A673 (cell line): ENCODE measurements around the gene B4GALNT1.
"Not testable (repeated sequence)": the region's sequence is repeated elsewhere in the genome, so short reads cannot be mapped to it uniquely, and the experiment has no call there.

Experiments used
- EZH2 ChIP-seq: fragments of 200-600 bp; sonication (generic); IDR thresholded peaks from 2 replicates; pipeline ENCODE4 v1.6.1; 2017; ENCODE audit warnings: borderline replicate concordance, low read depth, mild to moderate bottlenecking, mixed read lengths, antibody characterized with exemption, low read length; ENCODE audit not compliant: poor library complexity, severe bottlenecking
- TF ChIP-seq, protein P1 (sequence below): fragments of 300-800, 200-600 bp; sonication (generic); conservative IDR thresholded peaks from 2 replicates; pipeline ENCODE4 v1.5.1; 2017; ENCODE audit warnings: low read depth, mild to moderate bottlenecking, antibody characterized with exemption, low read length, moderate library complexity, mixed read lengths

DNA sequence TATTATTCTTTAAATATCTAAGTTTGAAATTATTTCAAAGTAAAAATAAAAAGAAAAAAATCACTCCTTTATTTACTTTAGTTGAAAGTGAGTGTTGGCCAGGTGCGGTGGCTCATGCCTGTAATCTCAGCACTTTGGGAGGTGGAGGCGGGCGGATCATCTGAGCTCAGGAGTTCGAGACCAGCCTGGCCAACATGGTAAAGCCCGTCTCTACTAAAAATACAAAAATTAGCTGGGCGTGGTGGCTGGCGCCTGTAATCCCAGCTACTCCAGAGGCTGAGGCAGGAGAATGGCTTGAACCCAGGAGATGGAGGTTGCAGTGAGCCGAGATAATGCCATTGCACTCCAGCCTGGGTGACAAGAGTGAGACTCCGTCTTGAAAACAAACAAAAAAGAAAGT is 3.7 kb upstream of the B4GALNT1 start:
- TF ChIP-seq, protein P1, sequence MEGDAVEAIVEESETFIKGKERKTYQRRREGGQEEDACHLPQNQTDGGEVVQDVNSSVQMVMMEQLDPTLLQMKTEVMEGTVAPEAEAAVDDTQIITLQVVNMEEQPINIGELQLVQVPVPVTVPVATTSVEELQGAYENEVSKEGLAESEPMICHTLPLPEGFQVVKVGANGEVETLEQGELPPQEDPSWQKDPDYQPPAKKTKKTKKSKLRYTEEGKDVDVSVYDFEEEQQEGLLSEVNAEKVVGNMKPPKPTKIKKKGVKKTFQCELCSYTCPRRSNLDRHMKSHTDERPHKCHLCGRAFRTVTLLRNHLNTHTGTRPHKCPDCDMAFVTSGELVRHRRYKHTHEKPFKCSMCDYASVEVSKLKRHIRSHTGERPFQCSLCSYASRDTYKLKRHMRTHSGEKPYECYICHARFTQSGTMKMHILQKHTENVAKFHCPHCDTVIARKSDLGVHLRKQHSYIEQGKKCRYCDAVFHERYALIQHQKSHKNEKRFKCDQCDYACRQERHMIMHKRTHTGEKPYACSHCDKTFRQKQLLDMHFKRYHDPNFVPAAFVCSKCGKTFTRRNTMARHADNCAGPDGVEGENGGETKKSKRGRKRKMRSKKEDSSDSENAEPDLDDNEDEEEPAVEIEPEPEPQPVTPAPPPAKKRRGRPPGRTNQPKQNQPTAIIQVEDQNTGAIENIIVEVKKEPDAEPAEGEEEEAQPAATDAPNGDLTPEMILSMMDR: not testable (repeated sequence)
- TF ChIP-seq EZH2: not testable (repeated sequence)
